ENCODE results near the gene IFITM5.

DNA sequence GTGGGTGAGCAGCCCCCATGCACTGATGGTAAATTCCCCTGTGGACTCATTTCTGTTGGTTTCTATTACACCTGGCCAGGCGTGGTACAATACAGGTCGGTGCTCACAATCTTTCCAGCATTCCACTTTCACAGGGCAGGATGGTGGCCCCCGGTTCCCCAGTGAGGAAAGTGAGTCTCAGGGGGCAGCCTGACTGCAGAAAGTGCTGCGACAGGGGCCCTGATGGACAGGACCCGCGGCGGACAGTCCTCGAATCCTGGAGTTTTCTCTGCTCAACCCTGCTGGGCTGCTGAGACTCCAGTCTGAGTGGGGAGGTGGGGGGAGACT lies 13.5 kb downstream of the IFITM5 start:
- TF ChIP-seq CTCF (IDR thresholded peaks at IDR 0.05; ENCODE audit: low read depth, low read length, poor library complexity, severe bottlenecking) = no peak
- TF ChIP-seq EZH2phosphoT487 (IDR thresholded peaks at IDR 0.05; ENCODE audit: borderline replicate concordance, low read length) = no peak

Data from DOHH2 (cell line).